K562 (cell line): ENCODE measurements around the gene SNX17. TPM values are rescaled to one million over a fixed set of nuclear protein-coding genes. Genes with fewer than 3 reads are reported as not detected.
A peak's percentile ranks its signal among the peaks of the same experiment; 100 is the strongest.

ENCODE experiments used
- ATAC-seq: fragments of 200-7000 bp; cut with Tn5 transposase; 3 replicates; pipeline ENCODE4 v1.9.1; 2020; ENCODE audit warnings: moderate library complexity
- BruUV-seq: library from RNA; stranded (reverse); fragments of 400-500 nt; replicated peaks from 2 replicates; lab custom pipeline; 2021; lab: Mats Ljungman, UMichigan
- CTCF ChIA-PET: fragments of 300-600 bp; formaldehyde crosslinking; extraction: SDS; loops from one replicate; lab custom pipeline; 2021; ENCODE audit warnings: low intra/inter-chr PET ratio; lab: Yijun Ruan, JAX
- POLR2A ChIA-PET: fragments of 300-600, 350-650 bp; sonication (Branson Sonifier 250); formaldehyde crosslinking; extraction: SDS; loops from one replicate; lab custom pipeline; 2021; ENCODE audit warnings: antibody characterized with exemption, inconsistent platforms; lab: Yijun Ruan, JAX
- DNase-seq, 4 experiments: peaks; one replicate each; pipeline versions ENCODE4 v3.0.0 to v3.0.0-alpha.2; 2011 to 2018; ENCODE audit warnings: low spot score in 3 of 4, mixed read lengths in 3 of 4; ENCODE audit errors: extremely low read depth in 1 of 4
- FAIRE-seq: peaks from 2 replicates; lab custom pipeline; 2011; peaks lifted over from hg19 to GRCh38; lab: Jason Lieb, UNC
- H2AFZ ChIP-seq: 2 replicates; pipeline ENCODE4 v1.6.0; 2011; ENCODE audit warnings: low read depth, low read length, control low read depth, inconsistent platforms
- H3K27ac ChIP-seq: fragments of 200-600 bp; 3 replicates; pipeline ENCODE4 v1.8.0; 2011; ENCODE audit warnings: low read depth, mild to moderate bottlenecking, control low read depth, inconsistent platforms, low read length, moderate library complexity, mixed read lengths; ENCODE audit errors: extremely low read depth
- H3K27me3 ChIP-seq, 2 experiments: fragments of 300-600 bp in 1 of 2; 2 replicates in 1 of 2; 3 replicates in 1 of 2; pipeline versions ENCODE4 v1.6.0 to v1.8.0; 2011; ENCODE audit warnings: inconsistent platforms in 2 of 2, low read length in 2 of 2, mild to moderate bottlenecking in 1 of 2, mixed read lengths in 1 of 2, moderate library complexity in 1 of 2; ENCODE audit not compliant: control insufficient read depth in 2 of 2, insufficient read depth in 2 of 2
- H3K36me3 ChIP-seq: fragments of 300-600 bp; 3 replicates; pipeline ENCODE4 v1.8.0; 2011; ENCODE audit warnings: mild to moderate bottlenecking, low read length, inconsistent platforms; ENCODE audit not compliant: control insufficient read depth, insufficient read depth
- H3K4me1 ChIP-seq, 2 experiments: fragments of 200-600 bp in 1 of 2; replicated peaks in 1 of 2; 2 replicates in 1 of 2; 3 replicates in 1 of 2; pipeline versions ENCODE4 v1.5.1 to v1.8.0; 2011; ENCODE audit warnings: inconsistent platforms in 2 of 2, low read length in 2 of 2, mild to moderate bottlenecking in 1 of 2, mixed read lengths in 1 of 2, moderate library complexity in 1 of 2; ENCODE audit not compliant: control insufficient read depth in 2 of 2, insufficient read depth in 2 of 2
- H3K4me2 ChIP-seq: 2 replicates; pipeline ENCODE4 v1.6.1; 2011; ENCODE audit warnings: low read length, control low read depth, inconsistent platforms, mixed read lengths; ENCODE audit not compliant: insufficient read depth
- H3K4me3 ChIP-seq: fragments of 200-600 bp; sonication (generic), shearing (Covaris generic); 2 replicates; pipeline ENCODE4 v1.5.1; 2016; ENCODE audit warnings: control low read depth, inconsistent platforms
- H3K79me2 ChIP-seq: fragments of 200-600 bp; 3 replicates; pipeline ENCODE4 v1.8.0; 2011; ENCODE audit warnings: low read length, inconsistent platforms; ENCODE audit not compliant: control insufficient read depth, insufficient read depth
- H3K9ac ChIP-seq, 2 experiments: 2 replicates each; pipeline versions ENCODE4 v1.6.0 to v1.6.1; 2011; ENCODE audit warnings: low read depth in 2 of 2, low read length in 2 of 2, control low read depth in 1 of 2, inconsistent platforms in 1 of 2, mild to moderate bottlenecking in 1 of 2, mixed read lengths in 1 of 2; ENCODE audit not compliant: insufficient read depth in 1 of 2
- H3K9me1 ChIP-seq: one replicate; pipeline ENCODE4 v1.6.0; 2011; ENCODE audit warnings: inconsistent platforms, mild to moderate bottlenecking, low read length, moderate library complexity; ENCODE audit not compliant: control insufficient read depth, insufficient read depth
- H3K9me3 ChIP-seq: replicated peaks from 2 replicates; pipeline ENCODE4 v1.5.1; 2011; ENCODE audit warnings: low read depth, low read length, inconsistent platforms; ENCODE audit not compliant: control insufficient read depth, insufficient read depth
- H4K20me1 ChIP-seq: replicated peaks from 2 replicates; pipeline ENCODE4 v1.6.1; 2011; ENCODE audit warnings: low read length, inconsistent platforms, mixed read lengths; ENCODE audit not compliant: control insufficient read depth, insufficient read depth
- ETS1 ChIP-seq: conservative IDR thresholded peaks from 2 replicates; pipeline ENCODE4 v1.6.1; 2011; ENCODE audit warnings: low read depth, mild to moderate bottlenecking, low read length; ENCODE audit not compliant: control insufficient read depth
- HINFP ChIP-seq: fragments of 450-650 bp; conservative IDR thresholded peaks from 2 replicates; pipeline ENCODE4 v1.6.1; 2016; ENCODE audit warnings: missing genetic modification characterization, low read depth, mild to moderate bottlenecking, control low read depth, missing compliant biosample characterization
- PHB ChIP-seq: fragments of 250-450 bp; sonication (Bioruptor Pico); IDR thresholded peaks from 2 replicates; pipeline ENCODE4 v1.5.0; 2021
- POLR2G ChIP-seq: fragments of 200-400 bp; formaldehyde crosslinking; IDR thresholded peaks from 2 replicates; pipeline ENCODE4 v1.6.1; 2017; ENCODE audit warnings: low read depth, mild to moderate bottlenecking, antibody characterized with exemption, low read length, moderate library complexity
- RBM22 ChIP-seq: fragments of 200-400 bp; formaldehyde crosslinking; IDR thresholded peaks from 2 replicates; pipeline ENCODE4 v1.6.1; 2018; ENCODE audit warnings: low read length, low read depth; ENCODE audit not compliant: poor library complexity, severe bottlenecking
- SUPT5H ChIP-seq: fragments of 450-650 bp; IDR thresholded peaks from 2 replicates; pipeline ENCODE4 v1.6.1; 2016
- ZNF184 ChIP-seq: sonication (generic); formaldehyde crosslinking; IDR thresholded peaks from 2 replicates; pipeline ENCODE4 v1.5.0; 2020; ENCODE audit warnings: missing genetic modification reagents
- ZNF263 ChIP-seq: sonication (generic); formaldehyde crosslinking; IDR thresholded peaks from 2 replicates; pipeline ENCODE4 v1.8.0; 2022; ENCODE audit warnings: mild to moderate bottlenecking, missing genetic modification reagents, borderline replicate concordance
- WGBS: fragments of 100-300 bp; shearing (Covaris generic); methylation state at CpG from one replicate; pipeline ENCODE4 v1.1.6; 2016; ENCODE audit warnings: low coverage, mixed read lengths; ENCODE audit not compliant: insufficient coverage; ENCODE audit errors: missing lambda C conversion rate; 5-methylcytosine and 5-hydroxymethylcytosine counted together
- in situ Hi-C: fragments of 300-500 bp; cut with MboI; formaldehyde crosslinking; loops from 4 replicates; pipeline ENCODE4 v1.15.0; 2018; ENCODE audit warnings: inconsistent platforms, mixed read lengths
- intact Hi-C: fragments of 100-400 bp; cut with micrococcal nuclease; formaldehyde crosslinking; loops from 2 replicates; pipeline ENCODE4 v1.14.2; 2022
- polyA plus RNA-seq, 8 experiments: library from polyadenylated mRNA; depleted of rRNA in 4 of 8; stranded (reverse) in 5 of 8; unstranded in 3 of 8; fragments of >200 nt; fragmentation: Nextera tagmentation in 2 of 8; fragmentation: Illumina TruSeq in 1 of 8; extraction: Ambion mirVana in 2 of 8; extraction: Trizol in 1 of 8; gene quantifications; 2 replicates each; pipeline versions ENCODE4 v1.2.1 to v1.2.3, GENCODE V29; 2011 to 2014; ENCODE audit warnings: inconsistent platforms in 1 of 8, missing spikeins in 1 of 8
- total RNA-seq, 7 experiments: library from RNA; depleted of rRNA in 6 of 7; stranded (reverse); fragments of >200 nt in 6 of 7; fragmentation: Illumina TruSeq in 2 of 7; extraction: Trizol in 2 of 7; gene quantifications; 2 replicates each; pipeline versions ENCODE4 v1.2.1 to v1.2.3, GENCODE V29; 2011 to 2021; ENCODE audit warnings: low replicate concordance in 1 of 7

Gene SNX17
- total and polyA plus RNA-seq, 9 of the 15 experiments (the other 6 are each of a cell fraction or from before 2014, with no cell fraction given), result 3.0 to 75.7 (median 54.6) TPM

- no peak for TF ChIP-seq PHB (CRISPR knock-in tag)
- peak; percentile 82 for TF ChIP-seq POLR2G
- no peak for TF ChIP-seq ETS1
- TF ChIP-seq ZNF263 (CRISPR knock-in tag), result no peak
These were observed 7.8 kb downstream of the SNX17 start (continued) for GRCh38 chr2:27378096-27378808.

DNA sequence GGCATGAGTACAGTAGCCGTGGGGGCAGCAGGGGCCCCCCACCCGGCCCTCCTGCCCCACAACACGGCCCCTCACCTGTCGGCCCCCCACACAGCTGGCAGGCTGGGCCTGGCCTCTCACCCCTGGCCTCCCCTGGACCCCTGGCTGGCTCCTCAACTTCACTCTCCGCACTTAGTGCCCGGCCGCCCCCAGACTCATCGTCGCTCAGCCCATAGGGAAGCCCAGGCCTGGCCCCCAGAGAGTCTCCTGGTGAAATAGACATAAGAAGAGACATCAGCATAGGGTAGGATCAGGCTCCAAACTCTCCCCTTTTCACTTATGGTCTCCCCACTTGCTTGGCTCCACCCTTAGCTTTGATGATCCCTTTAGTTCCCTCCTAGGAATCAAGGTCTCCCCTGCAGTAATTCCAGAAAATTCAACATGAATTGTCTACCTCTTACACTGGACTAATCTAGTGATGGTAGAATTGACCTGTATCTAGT is 8.4 kb downstream of the SNX17 start:
- WGBS, result 87% methylated on average over 3 of the region's 9 CpGs
- no peak for DNase-seq
- peaks cover 7 to 42% of the 10 kb centered on the region in 2 experiments for H3K4me1 ChIP-seq
- intact Hi-C loops, result no loop called here
- H2AFZ ChIP-seq, result no peak overlapping the region
- POLR2A ChIA-PET, result interaction anchor here (1.0 to 4.3 kb wide), 5 partner anchors 9 to 205 kb away, joined by 3 to 41 read pairs (median 5); partner anchors contain the start of genes EIF2B4, GTF3C2 and SNX17
- H3K4me2 ChIP-seq, result peak overlapping the region; percentile 95
- H3K79me2 ChIP-seq, result peaks cover 16% of the 10 kb centered on the region; the same call in 2 of the 3 replicates
- no peaks in the 10 kb centered on the region for H3K9me1 ChIP-seq
- peaks cover 81% of the 10 kb centered on the region for H3K36me3 ChIP-seq
- ATAC-seq, result no peak
- FAIRE-seq, result no peak
- no TSS peak for BruUV-seq
- H3K27ac ChIP-seq, result peak overlapping the region; percentile 92; the same call in 2 of the 3 replicates
- H3K27me3 ChIP-seq, result no peaks in the 10 kb centered on the region
- H3K9ac ChIP-seq, result peak overlapping the region; percentile 67 to 83; a peak in 3 of 4 replicates
- H3K4me3 ChIP-seq, result no peak overlapping the region
- CTCF ChIA-PET, result interaction anchor here (0.6 kb wide), 1 partner anchor 23 kb away, joined by 4 read pairs; no protein-coding TSS in a partner anchor
- no peaks in the 10 kb centered on the region for H4K20me1 ChIP-seq
- 0 out of 2 replicates have a peak, but pooled peaks have one; percentile 10 for TF ChIP-seq SUPT5H
- no peak for TF ChIP-seq HINFP (tag)
- peak; percentile 79 for TF ChIP-seq RBM22
- no peak for TF ChIP-seq ZNF184
- in situ Hi-C loops, result no loop called here
- H3K9me3 ChIP-seq, result no peaks in the 10 kb centered on the region
